GM18858 (cell line): Measurements from ENCODE around the gene FAP.

Experiments used
- ATAC-seq: cut with Tn5 transposase; IDR thresholded peaks from one replicate; pipeline ENCODE4 v1.9.1; 2021; ENCODE audit not compliant: unreplicated experiment

Gene FAP

DNA sequence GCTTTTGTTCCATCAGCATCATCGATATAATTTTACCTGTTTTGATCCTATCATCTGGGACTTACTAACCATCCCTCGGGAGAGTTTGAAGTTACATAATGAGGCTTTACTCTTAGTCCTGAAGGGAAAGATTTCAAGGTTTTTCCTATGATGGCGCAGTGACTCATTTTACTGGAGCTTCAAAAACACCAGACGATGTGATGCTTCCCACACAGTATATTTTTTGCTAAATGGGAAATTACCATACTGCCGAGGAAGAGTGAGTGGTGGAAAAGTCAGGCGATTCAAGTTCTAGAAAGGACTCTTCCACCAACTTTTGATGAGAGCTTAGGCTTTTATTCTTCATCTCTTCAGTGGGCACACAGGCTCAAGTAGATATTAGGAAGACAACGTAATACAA lies 46.6 kb downstream of the FAP start:
- ATAC-seq = no peak

DNA sequence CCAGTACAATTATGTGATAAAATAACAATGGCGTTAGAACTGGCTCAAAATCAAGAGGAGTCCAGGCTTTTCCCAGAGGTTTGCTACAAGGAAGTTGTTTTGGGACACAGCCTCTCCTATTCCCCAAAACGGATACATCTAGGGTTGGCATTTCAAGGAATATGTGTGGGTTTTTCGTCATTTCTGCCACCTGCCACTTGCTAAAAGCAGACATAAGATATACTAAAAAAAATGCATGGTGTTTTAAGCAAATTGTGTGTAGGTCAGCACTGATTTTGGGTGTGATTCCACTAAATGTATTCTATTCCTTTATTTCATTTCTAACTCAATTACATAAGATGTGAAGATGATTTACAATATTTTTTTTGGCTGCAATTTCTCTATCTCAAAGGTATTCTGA lies 54.8 kb downstream of the FAP start:
- ATAC-seq = no peak

DNA sequence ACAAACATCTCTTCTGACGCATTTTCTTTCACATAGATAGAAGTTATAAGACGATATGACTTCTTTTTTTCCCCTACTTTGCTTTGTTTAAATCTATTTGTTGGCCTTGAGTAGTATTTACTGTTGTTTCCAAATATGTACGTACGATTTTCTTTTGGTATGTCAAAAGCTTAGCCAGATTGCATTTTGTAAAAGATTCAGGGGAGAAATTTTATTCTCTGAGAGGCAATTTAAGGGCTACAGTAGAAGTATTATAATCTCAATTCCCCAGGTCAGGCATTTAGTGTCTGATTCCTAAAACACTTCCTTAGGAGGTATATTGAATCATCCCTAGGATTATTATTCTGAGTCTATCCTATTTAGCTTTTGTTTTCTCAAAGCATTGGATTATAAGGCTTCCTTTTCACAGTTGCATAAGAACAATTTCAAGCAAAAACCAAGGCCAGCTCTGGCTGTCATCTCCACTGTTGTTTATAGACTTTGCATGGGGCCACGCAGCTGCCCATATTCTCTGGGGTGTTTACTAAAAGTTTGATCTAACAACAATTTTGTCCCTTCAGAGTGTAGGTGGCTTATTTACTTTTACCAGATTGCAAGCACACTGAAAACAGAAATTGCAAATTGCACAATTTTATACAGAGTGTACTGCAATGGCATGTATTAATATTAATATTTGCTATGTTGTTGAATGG lies 57.6 kb downstream of the FAP start:
- no peak for ATAC-seq

DNA sequence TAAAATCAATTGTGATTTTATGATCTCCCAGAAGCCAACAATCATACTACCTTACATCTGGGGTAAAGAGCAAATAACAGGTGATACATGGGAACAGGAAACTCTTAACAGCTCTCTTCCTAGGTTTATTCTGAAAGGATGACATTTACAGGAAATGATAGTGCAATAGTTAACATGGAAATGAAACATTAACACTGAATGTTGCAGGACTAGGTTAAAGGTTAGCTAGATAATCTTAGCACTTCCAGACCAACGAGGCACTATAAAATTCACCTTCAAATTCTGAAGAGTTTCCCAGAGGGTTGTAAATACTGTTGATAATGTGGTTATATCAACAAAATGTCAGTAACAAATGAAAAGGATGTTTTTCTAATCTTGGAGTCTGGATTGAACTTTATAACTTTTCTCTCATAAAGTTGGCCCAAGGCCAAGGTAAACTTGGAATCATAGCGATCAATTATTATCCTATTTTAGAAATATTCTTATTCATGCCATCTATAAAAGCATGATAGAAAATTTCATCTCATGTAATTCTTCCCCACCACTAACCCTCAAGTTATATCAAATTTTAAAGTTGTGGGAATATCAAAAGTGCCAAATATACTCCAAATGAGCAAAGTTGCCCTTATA lies 58.3 kb downstream of the FAP start:
- no peak for ATAC-seq

DNA sequence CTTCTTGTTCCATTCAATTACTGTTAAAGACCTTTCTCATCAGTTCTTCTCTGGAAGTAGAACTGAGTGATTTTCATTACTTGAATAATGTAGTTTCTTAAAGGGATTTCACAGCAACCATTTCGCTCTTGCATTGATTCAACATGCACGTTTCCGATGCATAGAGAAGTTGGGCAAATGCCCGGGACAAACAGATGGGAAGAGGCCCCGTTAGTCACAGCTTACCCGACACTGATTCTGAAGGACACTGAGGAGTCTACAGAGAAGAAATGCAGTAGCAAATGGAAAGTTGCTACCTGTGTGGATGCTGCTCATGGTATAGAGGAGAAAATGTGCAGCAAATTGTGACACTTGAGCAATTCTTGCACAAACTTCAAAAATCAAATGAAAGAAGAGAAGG lies 58.9 kb downstream of the FAP start:
- no peak for ATAC-seq

DNA sequence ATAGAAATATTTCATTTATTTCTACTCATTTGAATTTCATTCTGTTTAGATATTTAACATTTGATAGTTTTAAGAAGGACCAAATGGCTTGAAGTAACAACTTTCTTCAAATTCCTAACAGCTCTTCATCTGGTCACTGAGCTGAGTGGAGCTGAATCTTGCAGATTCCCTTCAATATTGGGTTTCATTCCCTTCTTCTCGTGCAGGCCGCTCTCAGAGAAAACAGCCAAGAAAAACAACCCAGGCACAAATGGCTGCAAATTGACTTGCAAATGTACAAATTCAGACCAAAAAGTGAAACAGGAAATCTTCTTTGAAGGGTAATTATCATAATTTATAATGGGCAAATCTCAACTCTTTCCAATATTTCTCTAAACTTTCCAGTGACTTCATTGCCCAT lies 60.9 kb downstream of the FAP start:
- ATAC-seq = no peak

DNA sequence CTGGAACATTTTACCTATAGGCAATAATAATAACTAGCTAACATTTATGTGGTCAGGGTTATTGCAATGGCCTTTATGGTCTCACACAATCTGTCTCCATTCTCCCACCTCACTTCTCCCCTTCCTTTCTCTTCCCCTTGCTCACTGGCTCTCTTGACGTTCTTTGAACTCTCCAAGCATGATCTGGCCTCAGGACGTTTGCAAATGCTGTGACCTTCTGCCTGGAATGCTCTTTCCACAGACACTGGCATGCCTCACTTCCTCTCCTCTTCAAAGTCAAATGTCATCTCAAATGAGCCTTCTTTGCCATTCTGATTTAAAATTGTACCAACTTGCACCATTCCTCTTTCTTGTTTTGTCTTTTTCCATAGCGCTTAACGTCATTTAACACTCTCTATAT lies 65.9 kb downstream of the FAP start:
- no peak for ATAC-seq

DNA sequence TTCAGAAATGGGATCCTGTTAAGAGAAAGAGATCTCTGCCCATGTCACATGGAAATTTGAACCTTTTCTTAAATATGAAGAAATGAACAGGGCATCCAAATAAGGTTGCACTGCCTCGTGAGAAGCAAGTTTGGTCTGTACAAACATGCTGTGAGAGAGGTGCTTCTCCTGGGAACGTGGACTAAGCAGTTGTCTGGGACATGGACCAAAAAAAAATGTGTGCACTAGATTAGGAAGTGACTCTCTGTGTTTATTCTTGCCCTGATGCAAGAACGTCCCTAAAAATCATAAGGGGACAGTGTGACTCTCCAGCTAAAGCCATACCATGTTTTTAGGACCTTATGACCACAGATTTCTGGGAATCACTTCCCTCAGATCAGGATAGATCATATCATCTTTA lies 67.5 kb downstream of the FAP start:
- no peak for ATAC-seq

DNA sequence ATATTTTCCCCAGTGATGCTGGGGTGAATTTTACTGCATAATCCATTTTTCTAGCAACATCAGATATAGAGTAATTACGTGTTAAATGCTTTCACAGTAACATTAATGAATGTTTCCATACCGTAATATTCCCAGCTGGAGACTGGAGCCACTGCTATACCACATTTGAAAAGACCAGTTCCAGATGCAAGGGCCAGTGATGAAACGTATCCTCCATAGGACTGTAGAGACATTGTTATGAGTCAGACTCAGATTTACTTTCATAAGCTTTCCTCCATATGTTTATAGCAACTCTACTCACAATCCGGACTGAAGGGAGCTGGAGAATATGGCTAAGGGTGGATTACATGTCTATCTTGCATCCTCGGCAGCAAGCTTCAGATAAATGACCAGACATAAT lies 68.5 kb downstream of the FAP start:
- no peak for ATAC-seq

DNA sequence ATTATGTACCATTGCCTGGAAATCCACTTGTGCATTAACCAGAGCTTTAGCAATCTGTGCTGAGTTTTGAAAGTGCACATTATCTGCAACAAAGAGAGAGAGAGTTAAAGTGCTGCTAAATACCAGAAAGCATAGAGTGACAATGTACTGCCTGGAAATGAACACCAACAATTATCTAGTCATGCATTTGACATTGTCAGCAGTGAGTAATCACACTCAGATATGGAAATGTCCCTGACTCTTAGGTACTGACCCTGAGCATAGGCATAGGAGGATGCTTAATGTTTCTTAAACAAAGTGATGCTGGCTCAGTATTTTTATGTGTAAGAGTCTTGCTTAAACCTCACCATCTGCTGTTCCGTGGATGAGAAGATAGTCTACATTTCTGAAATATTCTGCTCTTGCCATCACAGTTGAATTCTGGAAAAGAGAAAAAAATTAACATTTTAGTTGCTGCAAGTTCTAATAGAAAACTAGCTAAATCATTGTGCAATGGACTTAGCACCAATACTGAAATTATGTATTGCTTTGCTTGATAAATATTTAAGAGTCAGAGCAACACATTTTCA lies 70.4 kb downstream of the FAP start:
- no peak for ATAC-seq

DNA sequence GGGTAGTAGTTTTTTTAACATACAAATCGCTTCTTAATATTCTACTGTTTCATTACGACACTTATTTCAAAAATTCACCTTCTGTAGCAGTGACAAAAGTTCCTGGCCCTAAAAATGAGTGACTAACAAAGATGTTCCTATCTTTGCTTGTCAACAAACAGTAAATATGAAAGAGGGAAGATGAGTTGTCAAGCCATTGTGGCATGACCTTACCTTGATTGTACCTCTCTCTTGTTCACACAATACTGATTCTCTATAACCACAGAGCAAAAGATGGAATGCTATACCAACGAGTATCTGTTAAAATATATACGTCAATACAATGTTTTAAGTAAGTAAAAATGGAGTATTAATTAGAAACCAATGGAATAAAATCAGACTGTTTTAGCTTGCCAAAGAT lies 76.5 kb downstream of the FAP start:
- no peak for ATAC-seq

DNA sequence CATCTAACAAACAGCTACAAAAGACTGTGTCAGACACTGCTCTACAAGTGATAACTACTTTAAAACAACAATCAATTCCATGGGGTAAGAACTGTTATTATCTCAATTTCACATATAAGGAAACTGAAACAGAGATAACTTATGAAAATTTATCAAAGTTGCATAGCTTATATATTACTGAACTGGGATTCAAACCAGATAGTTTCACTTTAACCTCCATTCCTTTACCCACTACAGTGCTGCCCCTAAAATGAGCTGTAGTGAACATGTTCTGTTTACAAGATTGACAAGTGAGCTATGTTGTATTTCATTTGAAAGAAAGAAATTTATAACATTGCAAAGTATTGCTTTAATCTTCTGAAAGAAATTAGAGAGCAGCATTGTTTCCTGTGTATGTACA lies 77.1 kb downstream of the FAP start:
- ATAC-seq = no peak

DNA sequence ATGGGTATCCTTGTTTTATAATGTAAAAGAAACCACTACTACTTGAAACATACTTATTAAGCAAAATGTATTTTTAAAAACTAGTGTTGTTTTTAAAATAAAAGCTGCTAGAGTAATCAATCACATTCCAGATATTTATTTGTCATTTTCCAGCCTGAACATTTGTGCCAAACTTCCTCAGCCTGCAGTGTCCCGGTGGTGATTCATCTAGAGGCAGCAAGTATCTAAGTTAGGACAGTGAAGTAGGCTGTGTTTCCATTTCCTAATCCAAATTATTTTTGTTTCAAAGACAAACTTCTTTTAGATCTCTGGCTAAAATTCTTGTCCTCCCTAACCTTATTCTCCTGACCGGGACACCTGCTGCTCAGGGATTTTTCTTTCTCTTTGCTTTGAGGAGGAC lies 78.4 kb downstream of the FAP start:
- no peak for ATAC-seq

DNA sequence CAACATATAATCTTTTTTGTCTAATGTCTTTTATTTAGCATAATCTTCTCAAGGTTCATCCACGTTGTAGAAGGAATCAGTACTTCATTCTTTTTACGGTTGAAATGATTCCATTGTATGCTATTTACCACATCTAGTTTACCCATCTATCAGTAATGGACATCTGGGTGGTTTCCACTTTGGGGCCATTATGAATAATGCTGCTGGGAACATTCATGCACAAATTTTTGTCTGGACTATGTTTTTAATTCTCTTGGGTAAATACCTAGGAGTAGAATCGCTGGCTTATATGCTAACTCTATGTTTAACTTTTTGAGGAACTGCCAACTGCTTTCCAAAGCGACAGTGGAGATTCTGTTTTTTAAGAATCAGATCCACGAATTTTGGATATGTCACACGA lies 83.8 kb downstream of the FAP start:
- no peak for ATAC-seq

DNA sequence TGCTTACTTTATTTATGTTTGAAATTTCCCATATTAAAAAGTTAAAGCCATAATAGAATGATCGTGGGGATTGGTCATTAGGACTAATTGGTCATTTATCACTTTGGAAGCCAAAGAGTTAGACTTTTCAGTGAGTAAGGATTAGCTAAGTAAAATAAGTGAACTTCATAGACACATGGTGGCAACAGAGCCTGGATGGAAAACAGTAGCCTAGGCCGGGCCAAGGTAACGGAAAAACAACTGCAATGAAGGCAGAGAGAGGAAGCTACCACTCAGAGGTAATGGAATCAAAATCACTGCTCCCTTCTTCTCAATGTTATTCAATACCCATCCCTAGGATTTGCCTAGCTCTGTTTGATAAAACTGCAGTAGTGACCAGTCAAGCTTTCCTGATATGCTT lies 87.1 kb downstream of the FAP start:
- no peak for ATAC-seq

DNA sequence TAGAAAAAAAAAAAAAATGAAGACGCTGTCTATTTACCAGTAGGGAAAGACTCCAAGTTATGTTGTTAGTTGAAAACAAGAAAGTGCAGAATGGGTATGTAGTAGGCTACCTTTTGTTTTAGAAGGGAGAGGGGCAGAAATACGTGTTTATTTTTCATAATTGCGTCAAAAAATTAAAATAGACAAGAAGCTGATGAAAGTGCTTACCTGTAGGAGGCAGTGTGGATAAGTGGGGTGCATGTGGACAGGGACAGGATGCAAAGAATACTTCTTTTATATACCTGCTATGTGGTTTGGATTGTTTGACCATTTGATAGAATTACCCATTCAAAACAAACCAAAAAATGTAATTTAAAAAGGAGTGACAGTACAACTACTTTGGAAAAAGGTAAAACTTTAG lies 88.2 kb downstream of the FAP start:
- no peak for ATAC-seq

DNA sequence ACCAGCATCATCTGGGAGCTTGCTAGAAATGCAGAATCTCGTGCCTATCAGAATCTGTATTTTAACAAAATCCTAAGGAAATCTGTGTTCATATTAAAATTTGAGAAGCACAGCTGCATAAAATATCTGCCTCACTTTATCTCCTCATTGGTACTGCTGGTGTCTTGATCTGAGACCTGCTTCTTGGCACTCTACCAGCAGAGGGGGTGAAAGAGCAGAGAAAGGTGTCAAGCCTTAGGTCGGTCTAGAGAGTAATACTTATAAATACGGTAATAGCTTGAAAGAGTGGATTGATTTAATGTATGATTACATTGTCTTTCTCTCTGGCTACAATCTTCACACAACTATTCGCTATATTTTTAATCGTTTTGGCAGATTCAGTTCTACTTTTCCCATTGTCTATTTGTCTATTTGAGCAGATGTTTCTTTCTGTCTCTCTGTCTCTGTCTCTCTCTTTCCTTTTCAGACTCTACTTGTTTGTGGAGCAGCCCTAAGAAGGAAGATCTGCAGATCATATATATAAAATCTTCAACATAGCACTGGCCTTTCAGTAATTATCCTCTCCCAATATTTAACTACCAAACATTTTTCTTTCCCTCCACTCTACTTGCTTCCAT lies 89.5 kb downstream of the FAP start:
- ATAC-seq = peak; percentile 98

DNA sequence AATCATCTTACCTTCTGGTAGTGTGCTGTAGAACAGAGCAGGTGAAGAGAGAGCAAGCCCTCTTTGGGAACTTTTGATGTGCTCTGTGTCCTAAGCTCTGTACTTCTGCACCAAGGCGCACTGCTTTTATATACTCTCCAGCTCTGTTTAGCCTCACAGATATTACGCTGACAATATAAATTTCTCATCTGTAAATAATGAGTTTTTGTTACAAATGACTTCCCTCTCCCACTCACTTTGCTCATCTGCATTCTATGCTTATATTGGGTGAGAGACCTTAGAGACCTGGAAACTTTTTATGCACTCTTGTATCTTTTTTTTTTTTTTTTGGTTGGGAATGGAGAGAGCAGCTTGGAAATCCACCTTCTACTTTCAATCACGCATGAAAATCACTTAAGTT lies 91.1 kb downstream of the FAP start, which contains the start of gene GCG:
TSS of gene GCG (minus strand) at position 101 of the 400 bp plus-strand sequence. CDS start 3,069 bp downstream, outside the sequence.
- no peak for ATAC-seq

DNA sequence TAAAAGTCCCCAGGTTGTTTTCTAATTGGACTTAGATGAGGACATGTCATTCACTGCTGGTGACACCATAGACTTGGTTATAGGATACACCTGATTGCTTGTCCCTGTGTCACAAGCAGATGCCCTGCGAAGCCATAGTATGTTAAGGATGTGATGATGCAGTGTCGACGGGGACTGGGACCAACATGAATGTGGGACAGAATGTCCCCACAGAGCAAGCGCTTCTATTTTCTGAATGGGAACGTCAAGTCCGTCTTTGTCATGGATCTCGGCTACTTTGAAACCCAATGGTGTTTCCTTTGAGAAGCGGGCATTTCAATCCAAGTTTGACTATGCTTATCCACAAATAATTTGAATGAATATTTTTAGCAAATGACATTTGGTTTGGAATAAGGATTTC lies 93.3 kb downstream of the FAP start:
- no peak for ATAC-seq

DNA sequence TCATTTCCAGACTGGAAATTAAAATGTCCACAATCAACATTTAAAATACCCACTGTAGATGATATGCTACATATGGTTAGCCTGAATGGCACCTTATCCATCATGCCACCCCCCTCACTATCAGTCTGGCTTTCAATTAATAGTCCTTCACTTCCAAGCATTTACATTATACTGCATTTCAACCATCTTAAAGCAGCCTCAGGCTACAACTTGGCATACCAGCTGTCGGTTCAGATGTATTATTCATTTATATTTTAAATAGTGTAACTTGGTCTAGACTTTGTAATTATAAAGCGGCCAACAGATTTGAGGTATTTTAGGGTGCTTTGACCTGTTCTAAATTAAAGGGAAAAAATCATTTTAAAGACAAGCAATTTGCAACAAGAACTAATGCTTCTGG lies 93.8 kb downstream of the FAP start:
- ATAC-seq = no peak

DNA sequence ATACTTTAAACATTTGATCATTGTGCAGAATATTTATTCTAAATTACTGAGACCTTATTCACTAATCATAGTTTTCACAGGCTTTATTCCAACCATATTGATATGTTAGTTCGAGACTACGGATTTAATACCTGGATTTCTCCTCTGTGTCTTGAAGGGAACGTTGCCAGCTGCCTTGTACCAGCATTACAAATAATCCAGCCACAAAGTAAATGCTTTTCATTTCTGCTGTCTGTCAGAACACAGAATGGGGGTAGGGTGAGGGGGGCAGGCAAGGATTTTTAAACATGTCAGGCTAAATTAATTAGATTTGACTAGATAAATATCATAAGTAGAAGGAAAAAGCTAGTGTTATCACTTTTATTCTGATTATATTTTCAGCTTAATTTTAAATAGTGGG lies 94.3 kb downstream of the FAP start:
- no peak for ATAC-seq

DNA sequence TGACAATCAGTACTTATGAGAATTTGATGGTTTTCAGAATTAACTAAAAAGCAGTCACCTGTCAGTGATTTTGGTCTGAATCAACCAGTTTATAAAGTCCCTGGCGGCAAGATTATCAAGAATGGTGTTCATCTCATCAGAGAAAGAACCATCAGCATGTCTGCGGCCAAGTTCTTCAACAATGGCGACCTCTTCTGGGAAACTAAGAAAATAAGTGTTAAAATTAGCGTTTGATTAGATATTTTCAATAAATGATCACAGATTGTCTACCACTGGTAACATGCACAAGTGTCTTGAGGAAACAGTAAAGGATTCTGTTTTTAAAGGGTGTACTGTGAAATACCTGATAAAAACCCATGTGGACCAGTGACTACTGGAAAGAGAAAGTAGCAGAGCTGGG lies 99.3 kb downstream of the FAP start:
- no peak for ATAC-seq
